Neuronal stem cell (in vitro differentiated cells): ENCODE measurements around the gene FBXW7.

Experiments
- DNase-seq: peaks from one replicate; pipeline ENCODE4 v3.0.0-alpha.2; 2013; ENCODE audit warnings: low spot score
- H2AFZ ChIP-seq: one replicate; pipeline ENCODE4 v1.6.1; 2013; ENCODE audit warnings: mild to moderate bottlenecking, low read length, inconsistent platforms
- H2AK5ac ChIP-seq: 2 replicates; pipeline ENCODE4 v1.6.1; 2013; ENCODE audit warnings: low read depth, mild to moderate bottlenecking, inconsistent platforms, low read length, moderate library complexity, mixed read lengths
- H2BK120ac ChIP-seq: 2 replicates; pipeline ENCODE4 v1.6.1; 2013; ENCODE audit warnings: low read depth, mild to moderate bottlenecking, inconsistent platforms, low read length, moderate library complexity, mixed read lengths
- H2BK12ac ChIP-seq: one replicate; pipeline ENCODE4 v1.6.1; 2013; ENCODE audit warnings: low read length, inconsistent platforms
- H2BK15ac ChIP-seq: 2 replicates; pipeline ENCODE4 v1.6.1; 2013; ENCODE audit warnings: mild to moderate bottlenecking, low read length, inconsistent platforms, mixed read lengths
- H2BK5ac ChIP-seq: one replicate; pipeline ENCODE4 v1.6.1; 2013; ENCODE audit warnings: inconsistent platforms, mild to moderate bottlenecking, low read length, moderate library complexity
- H3K14ac ChIP-seq: one replicate; pipeline ENCODE4 v1.6.1; 2013; ENCODE audit warnings: low read length, inconsistent platforms
- H3K18ac ChIP-seq: 2 replicates; pipeline ENCODE4 v1.6.1; 2013; ENCODE audit warnings: low read length, inconsistent platforms
- H3K23ac ChIP-seq: 2 replicates; pipeline ENCODE4 v1.6.1; 2013; ENCODE audit warnings: low read depth, mild to moderate bottlenecking, mixed read lengths, low read length, inconsistent platforms; ENCODE audit not compliant: poor library complexity
- H3K27ac ChIP-seq: replicated peaks from 3 replicates; pipeline ENCODE4 v1.5.1; 2013; ENCODE audit warnings: low read length, inconsistent platforms
- H3K27me3 ChIP-seq, 3 experiments: 2 replicates each; pipeline ENCODE4 v1.6.1; 2013; ENCODE audit warnings: low read length in 3 of 3, mild to moderate bottlenecking in 2 of 3, inconsistent platforms in 1 of 3, low read depth in 1 of 3, mixed read lengths in 1 of 3, moderate library complexity in 1 of 3; ENCODE audit not compliant: control insufficient read depth in 3 of 3, insufficient read depth in 3 of 3
- H3K36me3 ChIP-seq, 2 donors: replicated peaks in 1 of 2; 2 replicates each; pipeline ENCODE4 v1.6.1; 2013; ENCODE audit warnings: low read length in 2 of 2; ENCODE audit not compliant: control insufficient read depth in 2 of 2, insufficient read depth in 2 of 2
- H3K4ac ChIP-seq: 2 replicates; pipeline ENCODE4 v1.6.1; 2013; ENCODE audit warnings: inconsistent platforms, mild to moderate bottlenecking, low read length, moderate library complexity
- H3K4me1 ChIP-seq, 2 donors: 1 replicate in 1 of 2; 2 replicates in 1 of 2; pipeline ENCODE4 v1.6.1; 2013; ENCODE audit warnings: low read length in 2 of 2, low read depth in 1 of 2; ENCODE audit not compliant: control insufficient read depth in 2 of 2, insufficient read depth in 1 of 2
- H3K4me2 ChIP-seq: one replicate; pipeline ENCODE4 v1.6.1; 2013; ENCODE audit warnings: mild to moderate bottlenecking, low read length, inconsistent platforms; ENCODE audit not compliant: insufficient read depth, poor library complexity, severe bottlenecking
- H3K4me3 ChIP-seq, 2 donors: 2 replicates each; pipeline ENCODE4 v1.5.1; 2013; ENCODE audit warnings: low read length in 2 of 2, mild to moderate bottlenecking in 2 of 2, inconsistent platforms in 1 of 2, moderate library complexity in 1 of 2
- H3K79me1 ChIP-seq: one replicate; pipeline ENCODE4 v1.6.1; 2013; ENCODE audit warnings: low read depth, mild to moderate bottlenecking, inconsistent platforms, low read length, moderate library complexity
- H3K9ac ChIP-seq: one replicate; pipeline ENCODE4 v1.6.1; 2013; ENCODE audit warnings: mild to moderate bottlenecking, low read depth, low read length, inconsistent platforms; ENCODE audit not compliant: poor library complexity
- H3K9me3 ChIP-seq, 2 donors: replicated peaks in 1 of 2; 2 replicates each; pipeline versions ENCODE3 to v1.6.1; 2013; ENCODE audit warnings: low read length in 2 of 2, mild to moderate bottlenecking in 2 of 2, inconsistent platforms in 1 of 2, low read depth in 1 of 2, mixed read lengths in 1 of 2, moderate library complexity in 1 of 2; ENCODE audit not compliant: control insufficient read depth in 2 of 2, insufficient read depth in 1 of 2
- H4K8ac ChIP-seq: one replicate; pipeline ENCODE4 v1.6.1; 2013; ENCODE audit warnings: low read depth, mild to moderate bottlenecking, inconsistent platforms, low read length, moderate library complexity
- H4K91ac ChIP-seq: one replicate; pipeline ENCODE4 v1.6.1; 2013; ENCODE audit warnings: low read length, low read depth, mild to moderate bottlenecking, inconsistent platforms; ENCODE audit not compliant: poor library complexity
- WGBS, 2 donors: extraction: QIAGEN DNeasy Blood & Tissue Kit; methylation state at CpG; one replicate each; pipeline ENCODE4 v1.1.7; 2013; ENCODE audit warnings: missing lambda C conversion rate in 2 of 2, mixed read lengths in 1 of 2; ENCODE audit not compliant: insufficient read length in 2 of 2, insufficient replicate concordance in 1 of 2; ENCODE audit errors: extremely low coverage in 2 of 2; 5-methylcytosine and 5-hydroxymethylcytosine counted together

FBXW7 gene

DNA sequence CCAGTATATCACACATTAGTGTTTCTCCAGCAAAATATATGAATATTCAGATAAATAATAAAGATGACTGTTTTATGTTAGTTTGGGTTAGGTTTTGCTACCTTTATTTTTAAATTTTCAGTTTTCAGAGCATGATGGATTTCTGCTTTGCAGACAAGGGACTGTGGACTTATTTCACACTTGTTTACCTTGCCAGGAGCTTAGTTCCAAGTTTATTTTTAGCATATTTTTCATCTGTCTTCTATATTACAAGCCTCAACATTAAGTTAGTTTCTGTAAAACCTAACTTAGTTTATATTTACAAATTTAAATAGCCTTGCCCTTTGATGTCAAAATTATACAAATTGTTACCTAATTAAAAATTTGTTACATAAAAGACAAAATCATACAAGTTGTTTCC is 163.4 kb downstream of the FBXW7 start:
- Histone ChIP-seq H3K23ac (no peak overlapping the region), H2BK15ac (no peak overlapping the region), H4K91ac (no peak overlapping the region), H3K27ac (no peak overlapping the region), H3K4ac (no peak overlapping the region), H2AK5ac (no peak overlapping the region), H3K4me1 (no peaks in the 10 kb centered on the region), H2BK12ac (no peak overlapping the region), H3K79me1 (no peaks in the 10 kb centered on the region), H3K36me3 (no peaks in the 10 kb centered on the region), H2BK120ac (no peak overlapping the region), H3K9ac (no peak overlapping the region), H3K4me2 (no peak overlapping the region), H3K14ac (no peak overlapping the region), H2AFZ (no peak overlapping the region), H3K4me3 (no peak overlapping the region), H4K8ac (no peak overlapping the region), H3K18ac (no peak overlapping the region), H2BK5ac (no peak overlapping the region), H3K27me3 (no peaks in the 10 kb centered on the region), H3K9me3 (no peaks in the 10 kb centered on the region)
- DNase-seq, result no peak

DNA sequence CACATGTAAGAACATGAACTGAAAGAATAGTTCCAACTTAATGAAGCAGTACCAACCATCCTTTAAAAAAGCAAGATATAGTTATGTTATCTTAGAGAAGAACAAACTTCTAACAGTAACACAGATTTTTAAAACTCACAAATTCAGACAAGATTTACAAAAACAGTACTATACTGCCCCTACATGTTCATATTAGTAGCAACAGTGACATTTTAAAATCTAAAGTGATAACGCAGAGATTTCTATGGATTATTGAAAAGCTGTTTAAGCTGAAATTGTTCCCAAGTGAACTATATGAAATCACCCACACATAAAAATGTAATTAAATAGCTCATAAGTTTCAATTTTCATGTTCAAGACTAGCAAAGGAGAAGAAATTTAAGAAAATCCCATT is 166.0 kb downstream of the FBXW7 start:
- Histone ChIP-seq H3K36me3 (no peaks in the 10 kb centered on the region), H3K9ac (no peak overlapping the region), H3K4me3 (no peak overlapping the region), H2AK5ac (no peak overlapping the region), H3K4ac (no peak overlapping the region), H3K23ac (no peak overlapping the region), H3K79me1 (no peaks in the 10 kb centered on the region), H4K91ac (no peak overlapping the region), H3K14ac (no peak overlapping the region), H3K9me3 (no peaks in the 10 kb centered on the region), H3K27ac (no peak overlapping the region), H2BK120ac (no peak overlapping the region), H2BK12ac (no peak overlapping the region), H2AFZ (no peak overlapping the region), H2BK15ac (no peak overlapping the region), H3K4me2 (no peak overlapping the region), H2BK5ac (no peak overlapping the region), H3K4me1 (no peaks in the 10 kb centered on the region), H3K27me3 (no peaks in the 10 kb centered on the region), H4K8ac (no peak overlapping the region), H3K18ac (no peak overlapping the region)
- no peak for DNase-seq
- WGBS, 2 donors, result no CpG with 5 or more reads among the region's 1 CpG

DNA sequence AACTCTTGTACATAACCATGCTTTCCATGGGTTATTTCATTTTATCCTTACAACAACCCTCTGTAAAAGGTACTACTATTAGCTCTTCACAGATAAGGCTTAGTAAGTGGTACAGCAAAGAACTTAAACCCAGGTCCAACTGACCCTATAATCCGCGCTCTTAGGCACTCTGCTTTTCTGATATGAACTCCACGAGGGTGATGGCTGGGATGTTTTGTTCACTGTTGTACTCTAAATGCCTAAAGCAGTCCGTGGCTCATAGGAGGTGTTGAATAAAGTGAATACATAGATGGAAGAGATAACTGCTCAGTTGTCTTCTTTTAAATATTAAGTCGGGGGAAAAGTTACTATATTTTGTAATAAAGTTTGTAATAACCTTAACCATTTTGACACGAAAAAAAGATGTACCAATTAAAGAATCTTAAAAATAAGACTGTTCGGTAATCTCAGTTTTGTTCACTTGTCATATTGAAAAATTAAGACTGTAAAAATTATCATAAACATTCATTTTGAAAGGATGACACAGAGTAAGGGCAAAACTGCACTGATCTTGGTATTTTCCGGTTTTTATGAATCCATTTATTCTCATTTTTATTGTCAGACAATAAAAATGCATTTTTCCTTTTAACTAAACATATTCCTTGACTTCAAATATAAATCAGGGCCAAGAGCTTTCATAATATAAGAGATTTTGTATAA is 166.5 kb downstream of the FBXW7 start:
- H2AFZ ChIP-seq, result no peak overlapping the region
- no peak overlapping the region for H4K8ac ChIP-seq
- H3K4me1 ChIP-seq, result no peaks in the 10 kb centered on the region
- H2BK12ac ChIP-seq, result no peak overlapping the region
- no peak overlapping the region for H2AK5ac ChIP-seq
- H3K9me3 ChIP-seq, result no peaks in the 10 kb centered on the region
- H3K4me2 ChIP-seq, result no peak overlapping the region
- H3K4me3 ChIP-seq, result no peak overlapping the region
- no peak overlapping the region for H3K18ac ChIP-seq
- no peak overlapping the region for H3K14ac ChIP-seq
- no CpG with 5 or more reads among the region's 8 CpGs for WGBS, 2 donors
- H2BK5ac ChIP-seq, result no peak overlapping the region
- no peak overlapping the region for H2BK120ac ChIP-seq
- no peaks in the 10 kb centered on the region for H3K36me3 ChIP-seq
- H3K23ac ChIP-seq, result no peak overlapping the region
- no peaks in the 10 kb centered on the region for H3K79me1 ChIP-seq
- no peak overlapping the region for H3K27ac ChIP-seq
- no peak for DNase-seq
- no peak overlapping the region for H2BK15ac ChIP-seq
- no peaks in the 10 kb centered on the region for H3K27me3 ChIP-seq
- H4K91ac ChIP-seq, result no peak overlapping the region
- no peak overlapping the region for H3K4ac ChIP-seq
- H3K9ac ChIP-seq, result no peak overlapping the region

DNA sequence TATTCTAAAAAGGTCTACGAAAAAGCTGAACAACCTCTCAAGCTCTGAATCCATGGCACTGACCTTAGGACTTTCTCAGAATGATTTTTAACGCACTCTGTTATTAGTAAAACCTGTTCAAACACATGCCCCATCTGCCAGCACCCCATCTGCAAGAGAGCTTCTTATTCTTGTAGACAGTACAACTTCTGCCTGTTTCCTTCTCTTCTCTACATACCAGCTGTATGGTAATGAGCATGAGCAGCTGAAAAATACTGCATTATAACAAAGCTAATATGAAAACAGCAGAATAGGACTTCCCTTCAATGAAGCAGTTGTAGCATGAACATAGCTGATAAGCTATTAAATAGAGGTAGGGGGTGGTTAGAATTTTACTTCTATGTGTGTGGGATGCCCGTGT is 167.9 kb downstream of the FBXW7 start:
- no peak for DNase-seq
- no CpG with 5 or more reads among the region's 3 CpGs for WGBS, 2 donors

More for the DNA sequence above, 167.9 kb downstream of the FBXW7 start:
- no peak overlapping the region for H3K18ac ChIP-seq
- H3K4ac ChIP-seq, result no peak overlapping the region
- no peak overlapping the region for H2AK5ac ChIP-seq
- H3K4me2 ChIP-seq, result no peak overlapping the region
- no peaks in the 10 kb centered on the region for H3K79me1 ChIP-seq
- no peak overlapping the region for H3K23ac ChIP-seq
- H4K8ac ChIP-seq, result no peak overlapping the region
- no peak overlapping the region for H3K4me3 ChIP-seq
- H2AFZ ChIP-seq, result no peak overlapping the region
- H4K91ac ChIP-seq, result no peak overlapping the region
- no peak overlapping the region for H2BK12ac ChIP-seq
- no peak overlapping the region for H2BK5ac ChIP-seq
- H2BK120ac ChIP-seq, result no peak overlapping the region
- H3K9me3 ChIP-seq, result no peaks in the 10 kb centered on the region
- H3K14ac ChIP-seq, result no peak overlapping the region
- no peak overlapping the region for H3K9ac ChIP-seq
- H3K27me3 ChIP-seq, result no peaks in the 10 kb centered on the region
- no peak overlapping the region for H3K27ac ChIP-seq
- no peaks in the 10 kb centered on the region for H3K4me1 ChIP-seq
- H3K36me3 ChIP-seq, result no peaks in the 10 kb centered on the region
- H2BK15ac ChIP-seq, result no peak overlapping the region
